Gastrocnemius medialis (tissue), 4 donors: ENCODE results near the gene CD48. TPM values are rescaled to one million over a fixed set of nuclear protein-coding genes. Genes with fewer than 3 reads are reported as not detected.

ENCODE experiments used
- ATAC-seq, 2 donors: fragments of 150-250 bp; one replicate each; pipeline ENCODE4 v1.9.1; 2016
- DNase-seq, 2 donors: peaks; one replicate each; pipeline ENCODE4 v3.0.0-alpha.2; 2019
- H3K27ac ChIP-seq, 4 donors: fragments of 200-600 bp; sonication (generic); 1 replicate in 1 of 4; 2 replicates in 3 of 4; pipeline ENCODE4 v1.5.1; 2016 to 2018; ENCODE audit warnings: mild to moderate bottlenecking in 2 of 4, moderate library complexity in 1 of 4
- H3K27me3 ChIP-seq, 3 donors: fragments of 200-600 bp; sonication (generic) in 2 of 3; 1 replicate in 1 of 3; 2 replicates in 2 of 3; pipeline versions ENCODE4 v1.5.1 to v1.6.0; 2016 to 2019; ENCODE audit warnings: mild to moderate bottlenecking in 1 of 3, moderate library complexity in 1 of 3
- H3K36me3 ChIP-seq, 2 donors: fragments of 200-600 bp; sonication (generic) in 1 of 2; one replicate each; pipeline ENCODE4 v1.5.1; 2017 to 2018
- H3K4me1 ChIP-seq, 2 donors: fragments of 200-600 bp; sonication (generic) in 1 of 2; one replicate each; pipeline ENCODE4 v1.5.1; 2016 to 2017; ENCODE audit warnings: mild to moderate bottlenecking in 2 of 2
- H3K4me3 ChIP-seq, 4 donors: fragments of 200-600 bp; sonication (generic) in 3 of 4; 1 replicate in 1 of 4; 2 replicates in 3 of 4; pipeline ENCODE4 v1.5.1; 2016 to 2019; ENCODE audit warnings: mild to moderate bottlenecking in 2 of 4
- H3K9me3 ChIP-seq, 3 donors: fragments of 200-600 bp; sonication (generic) in 2 of 3; 1 replicate in 1 of 3; 2 replicates in 2 of 3; pipeline ENCODE4 v1.5.1; 2016 to 2019
- CTCF ChIP-seq, 5 experiments: fragments of 450-650 bp in 3 of 5; fragments of 200-600 bp in 2 of 5; sonication (generic) in 2 of 5; IDR thresholded peaks in 4 of 5; conservative IDR thresholded peaks in 1 of 5; 1 replicate in 4 of 5; 2 replicates in 1 of 5; pipeline ENCODE4 v1.5.1; 2016 to 2019; ENCODE audit warnings: antibody characterized with exemption in 5 of 5, mild to moderate bottlenecking in 3 of 5, moderate library complexity in 3 of 5
- POLR2A ChIP-seq, 2 donors: fragments of 450-650 bp; IDR thresholded peaks; one replicate each; pipeline ENCODE4 v1.6.1; 2017; ENCODE audit warnings: antibody characterized with exemption in 2 of 2, mild to moderate bottlenecking in 2 of 2, moderate library complexity in 2 of 2
- in situ Hi-C, 4 donors: fragments of 200-750 bp; cut with MboI; loops; one replicate each; pipeline versions ENCODE4 v1.15.0 to v1.8.0; 2017; ENCODE audit warnings: low sequenced_read_pairs in 4 of 4
- intact Hi-C: fragments of 100-400 bp; cut with DNase I; formaldehyde crosslinking; loops from one replicate; pipeline ENCODE4 v1.15.1; 2023; ENCODE audit warnings: low total_unique reads
- total RNA-seq, 4 donors: library from RNA; depleted of rRNA; stranded (reverse); fragments of >200 nt; gene quantifications; one replicate each; pipeline versions ENCODE4 v1.1.0 to v1.2.3, GENCODE V29; 2016

CD48 gene
- total RNA-seq, 4 donors from 2014 or later, result 0.62 to 1.3 TPM; not detected in 2

DNA sequence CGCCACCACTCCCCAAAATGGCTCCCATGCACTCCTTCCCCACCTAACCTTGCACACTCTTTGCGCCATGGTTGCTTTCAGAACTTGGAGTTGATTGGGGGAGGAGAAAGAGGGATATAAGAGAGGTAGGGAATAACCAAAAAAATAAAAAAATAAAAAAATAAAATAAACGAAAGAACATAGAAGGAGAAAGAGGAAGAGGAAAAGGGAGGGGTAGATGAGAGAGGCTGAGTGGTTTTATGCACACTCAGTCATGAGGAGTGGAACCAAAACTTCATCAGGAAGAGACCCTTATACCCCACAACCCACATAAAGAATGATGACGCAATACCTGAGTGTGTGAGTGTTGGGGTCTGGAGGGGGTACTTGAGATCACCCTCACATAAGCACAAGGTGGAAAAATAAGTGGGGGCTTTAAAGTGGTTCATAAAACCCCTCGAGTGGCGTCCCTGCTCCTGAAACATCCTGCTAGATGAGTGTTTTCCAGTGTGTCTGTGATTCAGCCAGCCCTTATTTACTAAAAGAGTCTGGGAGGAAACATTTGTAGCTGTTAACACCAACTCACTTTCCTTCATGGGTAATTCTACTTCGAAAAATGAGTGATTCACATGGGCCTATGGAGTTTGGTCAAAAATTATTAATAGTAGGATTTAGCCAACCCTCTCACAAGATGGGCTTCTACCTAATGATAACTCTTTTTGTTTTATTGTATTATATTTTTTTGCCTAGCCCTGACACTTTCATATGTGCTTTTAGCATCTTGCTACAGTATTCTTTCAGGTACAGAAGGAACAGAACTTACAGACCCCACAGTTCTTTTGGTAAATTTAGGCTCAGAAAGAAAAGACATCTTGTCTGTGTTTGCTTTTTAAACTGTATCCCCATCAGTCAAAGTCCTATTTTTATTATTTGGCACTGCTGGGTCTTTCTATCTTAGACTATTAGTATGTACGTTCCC lies 70.0 kb downstream of the CD48 start:
- intact Hi-C loops, result no loop called here
- Histone ChIP-seq H3K4me1 (no peaks in the 10 kb centered on the region), H3K27me3 (no peaks in the 10 kb centered on the region), H3K36me3 (no peaks in the 10 kb centered on the region), H3K27ac (no peak overlapping the region), H3K4me3 (no peak overlapping the region), H3K9me3 (no peaks in the 10 kb centered on the region)
- ATAC-seq (no peak), DNase-seq (no peak)
- TF ChIP-seq POLR2A (IDR thresholded peaks at IDR 0.05) (no peak), CTCF (IDR thresholded peaks at IDR 0.05 in 4 of 5, conservative IDR thresholded peaks at IDR 0.05 in 1 of 5) (no peak)
- in situ Hi-C loops, result no loop called here

GRCh38 chr1:160640359-160641123 lies 71.1 kb downstream of the CD48 start:
- Histone ChIP-seq H3K36me3 (no peaks in the 10 kb centered on the region), H3K9me3 (no peaks in the 10 kb centered on the region), H3K4me3 (no peak overlapping the region), H3K27me3 (no peaks in the 10 kb centered on the region), H3K4me1 (no peaks in the 10 kb centered on the region), H3K27ac (no peak overlapping the region)
- DNase-seq (no peak), ATAC-seq (no peak)
- no peak for TF ChIP-seq POLR2A (IDR thresholded peaks at IDR 0.05)
- TF ChIP-seq CTCF (IDR thresholded peaks at IDR 0.05 in 4 of 5, conservative IDR thresholded peaks at IDR 0.05 in 1 of 5), result no peak
- in situ Hi-C loops, result no loop called here
- intact Hi-C loops, result no loop called here

DNA sequence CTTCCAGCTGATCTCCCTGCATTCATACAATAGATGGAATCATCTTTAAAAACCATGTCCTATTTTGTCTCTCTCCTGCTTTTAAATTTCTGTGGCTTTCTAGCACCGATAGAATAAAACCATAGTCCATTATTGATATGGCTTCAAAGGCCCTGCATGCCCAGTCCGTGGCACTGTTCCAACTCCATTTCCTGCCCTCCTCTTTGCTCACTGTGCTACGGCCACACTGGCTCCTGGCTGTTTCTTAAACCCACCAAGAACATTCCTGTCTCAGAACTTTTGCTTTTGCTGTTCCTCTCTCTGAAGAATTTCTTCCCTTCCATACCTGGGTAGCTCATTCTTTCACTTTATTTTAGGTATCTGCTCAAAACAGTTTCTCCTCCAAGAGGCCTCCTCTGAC lies 72.0 kb downstream of the CD48 start:
- H3K4me1 ChIP-seq, result no peaks in the 10 kb centered on the region
- H3K4me3 ChIP-seq, result no peak overlapping the region
- TF ChIP-seq POLR2A (IDR thresholded peaks at IDR 0.05), result no peak
- no peak for TF ChIP-seq CTCF (IDR thresholded peaks at IDR 0.05 in 4 of 5, conservative IDR thresholded peaks at IDR 0.05 in 1 of 5)
- ATAC-seq, result no peak
- DNase-seq, result no peak
- H3K27me3 ChIP-seq, result no peaks in the 10 kb centered on the region
- intact Hi-C loops, result no loop called here
- no peaks in the 10 kb centered on the region for H3K36me3 ChIP-seq
- no peak overlapping the region for H3K27ac ChIP-seq
- in situ Hi-C loops, result no loop called here
- no peaks in the 10 kb centered on the region for H3K9me3 ChIP-seq

- DNase-seq (no peak), ATAC-seq (no peak)
- no peak for TF ChIP-seq CTCF (IDR thresholded peaks at IDR 0.05 in 4 of 5, conservative IDR thresholded peaks at IDR 0.05 in 1 of 5)
- no peak for TF ChIP-seq POLR2A (IDR thresholded peaks at IDR 0.05)
- Histone ChIP-seq H3K4me1 (no peaks in the 10 kb centered on the region), H3K27ac (no peak overlapping the region), H3K36me3 (no peaks in the 10 kb centered on the region), H3K9me3 (no peaks in the 10 kb centered on the region), H3K27me3 (no peaks in the 10 kb centered on the region), H3K4me3 (no peak overlapping the region)
- in situ Hi-C loops (no loop called here), intact Hi-C loops (no loop called here)
These were observed 72.7 kb downstream of the CD48 start for GRCh38 chr1:160638926-160639325.
